Activated CD4-positive, alpha-beta memory T cell treated with anti-CD3 and anti-CD28 coated beads for 36 hours (primary cell): ENCODE results near the gene DPP8. TPM values are rescaled to one million over a fixed set of nuclear protein-coding genes. Genes with fewer than 3 reads are reported as not detected.
"Not testable (repeated sequence)": the region's sequence is repeated elsewhere in the genome, so short reads cannot be mapped to it uniquely, and the experiment has no call there.

Source experiments
- CTCF ChIA-PET: fragments of 350-600 bp; sonication (Branson Sonifier 250); formaldehyde crosslinking; loops from one replicate; lab custom pipeline; 2021; ENCODE audit warnings: antibody characterized with exemption, inconsistent platforms; lab: Charles Lee
- POLR2A ChIA-PET: fragments of 350-600 bp; sonication (Branson Sonifier 250); formaldehyde crosslinking; loops from one replicate; lab custom pipeline; 2021; ENCODE audit warnings: antibody characterized with exemption; lab: Charles Lee
- DNase-seq: peaks from one replicate; pipeline ENCODE4 v3.0.0-alpha.2; 2020
- H3K27ac Mint-ChIP-seq: one replicate; pipeline ENCODE4 v1.8.0; 2021; ENCODE audit warnings: mixed read lengths
- H3K27me3 Mint-ChIP-seq: one replicate; pipeline ENCODE4 v1.8.0; 2021; ENCODE audit warnings: mixed read lengths
- H3K36me3 Mint-ChIP-seq: one replicate; pipeline ENCODE4 v1.8.0; 2021; ENCODE audit warnings: mixed read lengths
- H3K4me1 Mint-ChIP-seq: one replicate; pipeline ENCODE4 v1.8.0; 2021; ENCODE audit warnings: low read depth, mixed read lengths
- H3K4me3 Mint-ChIP-seq: one replicate; pipeline ENCODE4 v1.8.0; 2021; ENCODE audit warnings: mild to moderate bottlenecking, mixed read lengths
- H3K9me3 Mint-ChIP-seq: one replicate; pipeline ENCODE4 v1.8.0; 2021; ENCODE audit warnings: mixed read lengths
- intact Hi-C: fragments of 100-400 bp; cut with micrococcal nuclease; formaldehyde crosslinking; loops from one replicate; pipeline ENCODE4 v1.15.1; 2023
- total RNA-seq, 2 experiments: library from RNA; stranded (reverse); gene quantifications; one replicate each; pipeline ENCODE4 v1.2.3, GENCODE V29; 2021

DPP8 gene
- total RNA-seq, 2 experiments from 2014 or later = 24.9 to 27.1 TPM

- H3K27ac Mint-ChIP-seq, H3K9me3 Mint-ChIP-seq, DNase-seq, H3K36me3 Mint-ChIP-seq, H3K4me1 Mint-ChIP-seq, intact Hi-C loops, POLR2A ChIA-PET, H3K4me3 Mint-ChIP-seq: not testable (repeated sequence)
- CTCF ChIA-PET = interaction anchor here (1.2 to 3.8 kb wide), 2 partner anchors 14 to 78 kb away, joined by 5 to 50 read pairs; no protein-coding TSS in a partner anchor
- H3K27me3 Mint-ChIP-seq = peaks cover 55% of the 10 kb centered on the region
These were observed 119.0 kb downstream of the DPP8 start for GRCh38 chr15:65398486-65398885.

GRCh38 chr15:65396965-65397317 lies 120.5 kb downstream of the DPP8 start:
- DNase-seq = no peak
- Mint-ChIP-seq H3K27me3 (peaks cover 51% of the 10 kb centered on the region), H3K9me3 (no peaks in the 10 kb centered on the region), H3K4me1 (peaks cover 6% of the 10 kb centered on the region), H3K27ac (no peak overlapping the region), H3K36me3 (no peaks in the 10 kb centered on the region), H3K4me3 (no peak overlapping the region)
- CTCF ChIA-PET = no interaction called here
- intact Hi-C loops = no loop called here
- POLR2A ChIA-PET = no interaction called here

- POLR2A ChIA-PET = no interaction called here
- intact Hi-C loops = no loop called here
- CTCF ChIA-PET = no interaction called here
- Mint-ChIP-seq H3K9me3 (no peaks in the 10 kb centered on the region), H3K4me1 (peaks cover 6% of the 10 kb centered on the region), H3K27ac (no peak overlapping the region), H3K27me3 (peaks cover 50% of the 10 kb centered on the region), H3K4me3 (no peak overlapping the region), H3K36me3 (no peaks in the 10 kb centered on the region)
- DNase-seq = no peak
These were observed 121.1 kb downstream of the DPP8 start for GRCh38 chr15:65396283-65396964.

GRCh38 chr15:65395567-65396202 lies 121.8 kb downstream of the DPP8 start:
- H3K9me3 Mint-ChIP-seq = no peaks in the 10 kb centered on the region
- H3K27me3 Mint-ChIP-seq = peaks cover 48% of the 10 kb centered on the region
- H3K4me1 Mint-ChIP-seq = peaks cover 6% of the 10 kb centered on the region
- intact Hi-C loops = no loop called here
- ChIA-PET POLR2A (interaction anchor here (1.3 kb wide), 1 partner anchor 91 kb away, joined by 3 read pairs; the partner anchor contains the start of gene RNU5B-1), CTCF (interaction anchor here (1.9 kb wide), 1 partner anchor 10 kb away, joined by 14 read pairs; no protein-coding TSS in a partner anchor)
- H3K27ac Mint-ChIP-seq = no peak overlapping the region
- H3K36me3 Mint-ChIP-seq = no peaks in the 10 kb centered on the region
- no peak for DNase-seq
- no peak overlapping the region for H3K4me3 Mint-ChIP-seq

- no peaks in the 10 kb centered on the region for H3K9me3 Mint-ChIP-seq
- no peaks in the 10 kb centered on the region for H3K36me3 Mint-ChIP-seq
- DNase-seq = no peak
- H3K4me3 Mint-ChIP-seq = no peak overlapping the region
- peaks cover 6% of the 10 kb centered on the region for H3K4me1 Mint-ChIP-seq
- H3K27me3 Mint-ChIP-seq = peaks cover 50% of the 10 kb centered on the region
- POLR2A ChIA-PET = interaction anchor here (1.3 kb wide), 1 partner anchor 90 kb away, joined by 3 read pairs; the partner anchor contains the start of gene RNU5B-1
- no peak overlapping the region for H3K27ac Mint-ChIP-seq
- intact Hi-C loops = no loop called here
- CTCF ChIA-PET = interaction anchor here (1.3 to 1.9 kb wide), 2 partner anchors 10 to 74 kb away, joined by 5 to 14 read pairs; no protein-coding TSS in a partner anchor
These were observed 122.6 kb downstream of the DPP8 start for GRCh38 chr15:65394936-65395335.

GRCh38 chr15:65394280-65394789 lies 123.2 kb downstream of the DPP8 start:
- H3K27ac Mint-ChIP-seq = no peak overlapping the region
- no peak for DNase-seq
- no peaks in the 10 kb centered on the region for H3K9me3 Mint-ChIP-seq
- intact Hi-C loops = no loop called here
- ChIA-PET POLR2A (interaction anchor here (1.3 kb wide), 1 partner anchor 89 kb away, joined by 3 read pairs; the partner anchor contains the start of gene RNU5B-1), CTCF (interaction anchor here (0.6 to 1.9 kb wide), 3 partner anchors 9 to 159 kb away, joined by 3 to 14 read pairs (median 5); no protein-coding TSS in a partner anchor)
- no peaks in the 10 kb centered on the region for H3K36me3 Mint-ChIP-seq
- H3K4me3 Mint-ChIP-seq = no peak overlapping the region
- peaks cover 52% of the 10 kb centered on the region for H3K27me3 Mint-ChIP-seq
- peaks cover 6% of the 10 kb centered on the region for H3K4me1 Mint-ChIP-seq

- H3K36me3 Mint-ChIP-seq = no peaks in the 10 kb centered on the region
- no peak for DNase-seq
- H3K9me3 Mint-ChIP-seq = no peaks in the 10 kb centered on the region
- intact Hi-C loops = no loop called here
- no peak overlapping the region for H3K27ac Mint-ChIP-seq
- H3K27me3 Mint-ChIP-seq = peaks cover 49% of the 10 kb centered on the region
- peaks cover 6% of the 10 kb centered on the region for H3K4me1 Mint-ChIP-seq
- ChIA-PET POLR2A (interaction anchor here (1.2 kb wide), 1 partner anchor 89 kb away, joined by 4 read pairs; the partner anchor contains the start of gene RNU5B-1), CTCF (interaction anchor here (1.3 to 1.9 kb wide), 2 partner anchors 8 to 73 kb away, joined by 5 to 14 read pairs; no protein-coding TSS in a partner anchor)
- H3K4me3 Mint-ChIP-seq = no peak overlapping the region
These were observed 123.9 kb downstream of the DPP8 start for GRCh38 chr15:65393557-65393956.

GRCh38 chr15:65393091-65393490 lies 124.4 kb downstream of the DPP8 start:
- Mint-ChIP-seq H3K4me3 (no peak overlapping the region), H3K27me3 (peaks cover 49% of the 10 kb centered on the region), H3K4me1 (peaks cover 6% of the 10 kb centered on the region), H3K9me3 (no peaks in the 10 kb centered on the region), H3K36me3 (no peaks in the 10 kb centered on the region), H3K27ac (no peak overlapping the region)
- intact Hi-C loops = no loop called here
- no peak for DNase-seq
- ChIA-PET CTCF (no interaction called here), POLR2A (interaction anchor here (1.2 kb wide), 1 partner anchor 89 kb away, joined by 4 read pairs; the partner anchor contains the start of gene RNU5B-1)

Other genes starting within 250 kb of the DPP8 start
- 10 to 100 TPM; 12.3 TPM for gene PARP16, start 230.8 kb downstream of the DPP8 start, total RNA-seq
- not detected for gene RNU5A-1, start 221.6 kb downstream of the DPP8 start, total RNA-seq
- gene RNU5B-1, start 213.0 kb downstream of the DPP8 start, total RNA-seq = not detected
- not detected for gene IGDCC3, start 139.7 kb downstream of the DPP8 start, total RNA-seq
- gene IGDCC4, start 94.7 kb downstream of the DPP8 start, total RNA-seq = under 1 TPM; 0.10 to 0.17 TPM
- gene HACD3, start 12.8 kb upstream of the DPP8 start, total RNA-seq = 10 to 100 TPM; 26.1 to 29.1 TPM
- gene INTS14, start 93.4 kb upstream of the DPP8 start, total RNA-seq = 10 to 100 TPM; 42.5 to 42.7 TPM
- gene SLC24A1, start 104.2 kb upstream of the DPP8 start, total RNA-seq = 10 to 100 TPM in 1 of 2 experiments, 1 to 10 TPM in 1; 8.8 to 13.5 TPM